ENCODE results near the gene PRR19. TPM values are rescaled to one million over a fixed set of nuclear protein-coding genes. Genes with fewer than 3 reads are reported as not detected.

The PRR19 gene
- total and polyA plus RNA-seq, 4 donors = 0.23 to 1.0 (median 0.77) TPM

DNA sequence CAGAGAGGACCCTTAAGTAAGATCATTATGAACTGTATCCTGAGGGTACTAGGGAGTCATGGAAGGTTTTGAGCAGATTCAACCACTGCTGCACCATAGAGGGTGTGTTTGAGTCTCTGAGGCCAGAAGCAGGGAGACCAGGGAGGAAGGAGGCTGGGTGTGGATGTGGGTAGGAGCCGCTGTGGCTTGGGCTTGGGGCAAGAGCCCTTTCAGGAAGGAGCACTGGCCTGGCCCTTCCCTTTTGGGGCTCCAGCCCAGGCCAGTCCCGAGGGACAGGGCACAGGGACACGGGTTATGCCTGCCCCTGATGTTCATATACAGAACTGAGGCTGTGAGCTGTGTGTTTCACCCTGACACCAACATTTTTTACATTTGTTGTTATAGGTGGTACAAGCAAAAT, 25.6 kb upstream of the PRR19 start:
- H3K27ac ChIP-seq (ENCODE audit: low read depth in 1 of 2, low read length in 1 of 2) = peak overlapping the region in 1 of 2 donors; percentile 15
- no peaks in the 10 kb centered on the region for H3K9me3 ChIP-seq (ENCODE audit: control insufficient read depth in 4 of 4, insufficient read depth in 3 of 4, low read length in 3 of 4)
- no peak overlapping the region for H3K4me3 ChIP-seq
- no peak for ATAC-seq (ENCODE audit: insufficient read depth, low FRiP score)
- H3K9ac ChIP-seq (ENCODE audit: insufficient read depth in 1 of 2, low read length in 2 of 2) = no peak overlapping the region
- WGBS, 2 donors = 38 to 42% methylated on average over 3 of the region's 3 CpGs
- peaks cover 4 to 34% (median 19%) of the 10 kb centered on the region in 4 donors for H3K36me3 ChIP-seq (ENCODE audit: control insufficient read depth in 4 of 4, insufficient read depth in 4 of 4, low read length in 4 of 4)
- H3K4me1 ChIP-seq (ENCODE audit: control insufficient read depth in 5 of 5, insufficient read depth in 5 of 5, low read length in 5 of 5) = peaks cover 11 to 29% (median 15%) of the 10 kb centered on the region in 5 donors
- TF ChIP-seq CTCF (IDR thresholded peaks at IDR 0.05; ENCODE audit: control extremely low read depth, extremely low read depth) = no peak
- H3K27me3 ChIP-seq (ENCODE audit: control insufficient read depth in 3 of 3, insufficient read depth in 3 of 3, low read length in 2 of 3) = no peaks in the 10 kb centered on the region
- DNase-seq = no peak

GRCh38 chr19:42276821-42277220, 25.1 kb upstream of the PRR19 start:
- Histone ChIP-seq H3K27ac (ENCODE audit: low read depth in 1 of 2, low read length in 1 of 2) (no peak overlapping the region), H3K27me3 (ENCODE audit: control insufficient read depth in 3 of 3, insufficient read depth in 3 of 3, low read length in 2 of 3) (no peaks in the 10 kb centered on the region), H3K4me3 (no peak overlapping the region), H3K9ac (ENCODE audit: insufficient read depth in 1 of 2, low read length in 2 of 2) (no peak overlapping the region), H3K36me3 (ENCODE audit: control insufficient read depth in 4 of 4, insufficient read depth in 4 of 4, low read length in 4 of 4) (peaks cover 4 to 32% (median 19%) of the 10 kb centered on the region in 4 donors), H3K9me3 (ENCODE audit: control insufficient read depth in 4 of 4, insufficient read depth in 3 of 4, low read length in 3 of 4) (no peaks in the 10 kb centered on the region), H3K4me1 (ENCODE audit: control insufficient read depth in 5 of 5, insufficient read depth in 5 of 5, low read length in 5 of 5) (peaks cover 13 to 34% (median 20%) of the 10 kb centered on the region in 5 donors)
- DNase-seq (no peak), ATAC-seq (ENCODE audit: insufficient read depth, low FRiP score) (no peak)
- 89 to 92% methylated on average over 4 of the region's 4 CpGs for WGBS, 2 donors
- TF ChIP-seq CTCF (IDR thresholded peaks at IDR 0.05; ENCODE audit: control extremely low read depth, extremely low read depth) = no peak

- Histone ChIP-seq H3K36me3 (ENCODE audit: control insufficient read depth in 4 of 4, insufficient read depth in 4 of 4, low read length in 4 of 4) (peaks cover 0 to 21% (median 17%) of the 10 kb centered on the region in 4 donors), H3K4me3 (no peak overlapping the region), H3K27me3 (ENCODE audit: control insufficient read depth in 3 of 3, insufficient read depth in 3 of 3, low read length in 2 of 3) (no peaks in the 10 kb centered on the region), H3K9me3 (ENCODE audit: control insufficient read depth in 4 of 4, insufficient read depth in 3 of 4, low read length in 3 of 4) (no peaks in the 10 kb centered on the region), H3K4me1 (ENCODE audit: control insufficient read depth in 5 of 5, insufficient read depth in 5 of 5, low read length in 5 of 5) (peaks cover 19 to 41% (median 24%) of the 10 kb centered on the region in 5 donors), H3K9ac (ENCODE audit: insufficient read depth in 1 of 2, low read length in 2 of 2) (peak overlapping the region in 1 of 2 donors; percentile 49), H3K27ac (ENCODE audit: low read depth in 1 of 2, low read length in 1 of 2) (peak overlapping the region; percentile 43 to 62)
- 49 to 52% methylated on average over 7 to 10 of the region's 10 CpGs for WGBS, 2 donors
- no peak for TF ChIP-seq CTCF (IDR thresholded peaks at IDR 0.05; ENCODE audit: control extremely low read depth, extremely low read depth)
- ATAC-seq (ENCODE audit: insufficient read depth, low FRiP score) = no peak
- DNase-seq = peak in 1 of 3 donors; percentile 31
Observed at GRCh38 chr19:42277821-42278451, 24.0 kb upstream of the PRR19 start.
